GM12878 (cell line): Measurements from ENCODE around the gene AFF1. TPM values are rescaled to one million over a fixed set of nuclear protein-coding genes. Genes with fewer than 3 reads are reported as not detected.

Experiments
- ATF7 ChIP-seq: fragments of 450-650 bp; IDR thresholded peaks from 2 replicates; pipeline ENCODE4 v1.6.1; 2016; ENCODE audit warnings: low read depth, mild to moderate bottlenecking
- BCL11A ChIP-seq: IDR thresholded peaks from 2 replicates; pipeline ENCODE4 v1.6.1; 2011; ENCODE audit warnings: low read depth, low read length
- BMI1 ChIP-seq: fragments of 450-650 bp; IDR thresholded peaks from 2 replicates; pipeline ENCODE4 v1.6.1; 2016; ENCODE audit warnings: mild to moderate bottlenecking, moderate library complexity, borderline replicate concordance
- BRCA1 ChIP-seq: IDR thresholded peaks from 2 replicates; pipeline ENCODE4 v1.6.1; 2011; ENCODE audit warnings: low read depth, low read length, improper control_type of control experiment
- CEBPB ChIP-seq, 2 experiments: fragments of 150-350 bp in 1 of 2; IDR thresholded peaks; 2 replicates each; pipeline ENCODE4 v1.6.1; 2012 to 2014; ENCODE audit warnings: low read depth in 2 of 2, low read length in 2 of 2, borderline replicate concordance in 1 of 2, inconsistent platforms in 1 of 2
- CTCF ChIP-seq, 3 experiments: IDR thresholded peaks in 2 of 3; conservative IDR thresholded peaks in 1 of 3; 2 replicates each; pipeline ENCODE4 v1.5.1; 2011; ENCODE audit warnings: low read depth in 3 of 3, low read length in 3 of 3, mild to moderate bottlenecking in 3 of 3, control low read depth in 2 of 3, moderate library complexity in 2 of 3, inconsistent platforms in 1 of 3, mixed read lengths in 1 of 3; ENCODE audit not compliant: control insufficient read depth in 2 of 3, insufficient read depth in 1 of 3; ENCODE audit errors: extremely low read depth in 1 of 3
- DPF2 ChIP-seq: fragments of 450-650 bp; IDR thresholded peaks from 2 replicates; pipeline ENCODE4 v1.6.1; 2017; ENCODE audit warnings: mild to moderate bottlenecking
- FOXM1 ChIP-seq: IDR thresholded peaks from 2 replicates; pipeline ENCODE4 v1.6.1; 2012; ENCODE audit warnings: low read depth, mild to moderate bottlenecking, inconsistent platforms, low read length, moderate library complexity
- KLF5 ChIP-seq: fragments of 450-650 bp; IDR thresholded peaks from 2 replicates; pipeline ENCODE4 v1.6.1; 2014; ENCODE audit warnings: mild to moderate bottlenecking; ENCODE audit not compliant: partially characterized antibody
- MLLT1 ChIP-seq: fragments of 450-650 bp; IDR thresholded peaks from 2 replicates; pipeline ENCODE4 v1.6.1; 2016; ENCODE audit warnings: mild to moderate bottlenecking
- NBN ChIP-seq: fragments of 450-650 bp; IDR thresholded peaks from 2 replicates; pipeline ENCODE4 v1.6.1; 2016
- NFXL1 ChIP-seq: fragments of 450-650 bp; IDR thresholded peaks from 2 replicates; pipeline ENCODE4 v1.6.1; 2017; ENCODE audit warnings: antibody characterized with exemption, mild to moderate bottlenecking, borderline replicate concordance
- NR2C2 ChIP-seq: IDR thresholded peaks from 2 replicates; pipeline ENCODE4 v1.6.1; 2011; ENCODE audit warnings: borderline replicate concordance, low read depth; ENCODE audit not compliant: control insufficient read depth, insufficient read length
- RAD51 ChIP-seq: fragments of 450-650 bp; IDR thresholded peaks from 2 replicates; pipeline ENCODE4 v1.6.1; 2016; ENCODE audit warnings: moderate library complexity, mild to moderate bottlenecking, inconsistent platforms
- RB1 ChIP-seq: fragments of 450-650 bp; formaldehyde crosslinking; IDR thresholded peaks from 2 replicates; pipeline ENCODE4 v1.6.1; 2017; ENCODE audit warnings: mild to moderate bottlenecking, borderline replicate concordance
- SRF ChIP-seq, 2 experiments: IDR thresholded peaks; 2 replicates each; pipeline ENCODE4 v1.6.1; 2011; ENCODE audit warnings: low read depth in 2 of 2, low read length in 2 of 2, mild to moderate bottlenecking in 1 of 2, moderate library complexity in 1 of 2
- WRNIP1 ChIP-seq: IDR thresholded peaks from 2 replicates; pipeline ENCODE4 v1.6.1; 2011; ENCODE audit warnings: low read depth, low read length, improper control_type of control experiment, borderline replicate concordance
- YY1 ChIP-seq: IDR thresholded peaks from 2 replicates; pipeline ENCODE4 v1.6.1; 2011; ENCODE audit warnings: low read depth, mild to moderate bottlenecking, low read length
- ZNF207 ChIP-seq: fragments of 450-650 bp; IDR thresholded peaks from 2 replicates; pipeline ENCODE4 v1.6.1; 2014; ENCODE audit warnings: antibody characterized with exemption, mild to moderate bottlenecking, borderline replicate concordance
- ZNF24 ChIP-seq: fragments of 450-650 bp; IDR thresholded peaks from 2 replicates; pipeline ENCODE4 v1.6.1; 2017; ENCODE audit warnings: antibody characterized with exemption, mild to moderate bottlenecking
- ZNF274 ChIP-seq: IDR thresholded peaks from one replicate; pipeline ENCODE4 v1.8.0; 2011; ENCODE audit not compliant: insufficient read length, insufficient read depth
- polyA plus RNA-seq, 11 experiments: library from polyadenylated mRNA; depleted of rRNA in 4 of 11; unstranded in 6 of 11; stranded (reverse) in 5 of 11; fragments of >200 nt; fragmentation: Nextera tagmentation in 4 of 11; fragmentation: Illumina TruSeq in 1 of 11; extraction: Ambion mirVana in 4 of 11; extraction: Trizol in 1 of 11; gene quantifications; 1 replicate in 1 of 11; 2 replicates in 10 of 11; pipeline versions ENCODE4 v1.2.1 to v1.2.3, GENCODE V29; 2011 to 2016; ENCODE audit warnings: inconsistent platforms in 2 of 11, missing spikeins in 2 of 11, low read depth in 1 of 11
- total RNA-seq, 4 experiments: library from RNA; depleted of rRNA in 3 of 4; stranded (reverse); fragments of >200 nt in 3 of 4; fragmentation: Illumina TruSeq in 1 of 4; extraction: Trizol in 1 of 4; gene quantifications; 2 replicates each; pipeline versions ENCODE4 v1.2.1 to v1.2.3, GENCODE V29; 2013 to 2021
- TF ChIP-seq, protein P1 (sequence below): fragments of 450-650 bp; IDR thresholded peaks from 2 replicates; pipeline ENCODE4 v1.6.1; 2018; ENCODE audit warnings: mild to moderate bottlenecking, low read depth, moderate library complexity; ENCODE audit not compliant: partially characterized antibody
- TF ChIP-seq, protein P2 (sequence below): IDR thresholded peaks from 2 replicates; pipeline ENCODE4 v1.6.1; 2011; ENCODE audit warnings: low read depth, mild to moderate bottlenecking, low read length, moderate library complexity, borderline replicate concordance; ENCODE audit errors: extremely low read depth

AFF1 gene
- total and polyA plus RNA-seq, 10 of the 15 experiments (the other 5 are each of a cell fraction or from before 2014, with no cell fraction given): 3.5 to 56.1 (median 21.5) TPM

DNA sequence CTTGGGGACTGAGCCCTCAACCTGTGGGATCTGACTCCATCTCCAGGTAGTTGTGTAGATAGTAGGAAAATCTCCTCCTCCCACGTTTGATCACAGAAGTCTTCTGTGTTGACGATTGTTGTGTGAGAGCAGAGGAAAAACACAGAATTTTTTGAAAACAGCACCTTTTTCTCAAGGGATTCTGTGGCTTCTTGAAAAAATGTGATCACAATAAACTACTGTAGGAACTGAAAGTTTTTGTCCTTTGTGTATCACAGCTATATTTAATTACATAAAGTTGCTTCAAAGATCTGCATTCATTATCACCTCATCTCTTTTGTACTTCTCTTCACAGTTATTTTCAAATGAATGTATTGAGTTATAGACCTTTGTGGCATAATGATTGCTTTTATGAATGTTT, 85.1 kb downstream of the AFF1 start (continued):
- TF ChIP-seq, protein P1, sequence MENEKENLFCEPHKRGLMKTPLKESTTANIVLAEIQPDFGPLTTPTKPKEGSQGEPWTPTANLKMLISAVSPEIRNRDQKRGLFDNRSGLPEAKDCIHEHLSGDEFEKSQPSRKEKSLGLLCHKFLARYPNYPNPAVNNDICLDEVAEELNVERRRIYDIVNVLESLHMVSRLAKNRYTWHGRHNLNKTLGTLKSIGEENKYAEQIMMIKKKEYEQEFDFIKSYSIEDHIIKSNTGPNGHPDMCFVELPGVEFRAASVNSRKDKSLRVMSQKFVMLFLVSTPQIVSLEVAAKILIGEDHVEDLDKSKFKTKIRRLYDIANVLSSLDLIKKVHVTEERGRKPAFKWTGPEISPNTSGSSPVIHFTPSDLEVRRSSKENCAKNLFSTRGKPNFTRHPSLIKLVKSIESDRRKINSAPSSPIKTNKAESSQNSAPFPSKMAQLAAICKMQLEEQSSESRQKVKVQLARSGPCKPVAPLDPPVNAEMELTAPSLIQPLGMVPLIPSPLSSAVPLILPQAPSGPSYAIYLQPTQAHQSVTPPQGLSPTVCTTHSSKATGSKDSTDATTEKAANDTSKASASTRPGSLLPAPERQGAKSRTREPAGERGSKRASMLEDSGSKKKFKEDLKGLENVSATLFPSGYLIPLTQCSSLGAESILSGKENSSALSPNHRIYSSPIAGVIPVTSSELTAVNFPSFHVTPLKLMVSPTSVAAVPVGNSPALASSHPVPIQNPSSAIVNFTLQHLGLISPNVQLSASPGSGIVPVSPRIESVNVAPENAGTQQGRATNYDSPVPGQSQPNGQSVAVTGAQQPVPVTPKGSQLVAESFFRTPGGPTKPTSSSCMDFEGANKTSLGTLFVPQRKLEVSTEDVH: no peak
- TF ChIP-seq WRNIP1 (no peak), NBN (no peak), NR2C2 (no peak), ZNF207 (no peak), FOXM1 (no peak), RB1 (no peak), NFXL1 (no peak), CEBPB (IDR thresholded peaks at IDR 0.05; ENCODE audit: borderline replicate concordance in 1 of 2, low read depth in 2 of 2, low read length in 2 of 2) (no peak), ZNF24 (peak; percentile 53; the same call in 1 of the 2 replicates), KLF5 (no peak), YY1 (no peak), BMI1 (0 out of 2 replicates have a peak, but pooled peaks have one; percentile 29), ZNF274 (no peak), CTCF (IDR thresholded peaks at IDR 0.05 in 2 of 3, conservative IDR thresholded peaks at IDR 0.05 in 1 of 3; ENCODE audit: control insufficient read depth in 2 of 3, extremely low read depth in 1 of 3, insufficient read depth in 1 of 3, low read depth in 3 of 3, low read length in 3 of 3) (no peak), ATF7 (peak; percentile 74), BRCA1 (no peak), DPF2 (0 out of 2 replicates have a peak, but pooled peaks have one; percentile 44), SRF (IDR thresholded peaks at IDR 0.05; ENCODE audit: low read depth in 2 of 2, low read length in 2 of 2) (no peak), RAD51 (no peak), BCL11A (no peak), MLLT1 (0 out of 2 replicates have a peak, but pooled peaks have one; percentile 8)
- TF ChIP-seq, protein P2, sequence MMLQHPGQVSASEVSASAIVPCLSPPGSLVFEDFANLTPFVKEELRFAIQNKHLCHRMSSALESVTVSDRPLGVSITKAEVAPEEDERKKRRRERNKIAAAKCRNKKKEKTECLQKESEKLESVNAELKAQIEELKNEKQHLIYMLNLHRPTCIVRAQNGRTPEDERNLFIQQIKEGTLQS: no peak
